Ishikawa (cell line): Measurements from ENCODE around the gene JMJD7.

Experiments
- CEBPB ChIP-seq: IDR thresholded peaks from 2 replicates; pipeline ENCODE4 v1.6.1; 2012
- CREB1 ChIP-seq: IDR thresholded peaks from 2 replicates; pipeline ENCODE4 v1.6.1; 2012; ENCODE audit warnings: low read depth
- EGR1 ChIP-seq: IDR thresholded peaks from 2 replicates; pipeline ENCODE4 v1.6.1; 2012
- EP300 ChIP-seq: IDR thresholded peaks from 2 replicates; pipeline ENCODE4 v1.6.1; 2012; ENCODE audit warnings: borderline replicate concordance
- FOXM1 ChIP-seq: IDR thresholded peaks from 2 replicates; pipeline ENCODE4 v1.6.1; 2012; ENCODE audit warnings: low read depth, borderline replicate concordance
- MAX ChIP-seq: IDR thresholded peaks from 2 replicates; pipeline ENCODE4 v1.6.1; 2012
- NFIC ChIP-seq: IDR thresholded peaks from 2 replicates; pipeline ENCODE4 v1.6.1; 2012
- RAD21 ChIP-seq: IDR thresholded peaks from 2 replicates; pipeline ENCODE4 v1.6.1; 2012; ENCODE audit warnings: low read depth
- REST ChIP-seq: IDR thresholded peaks from 2 replicates; pipeline ENCODE4 v1.6.1; 2012; ENCODE audit warnings: low read depth, mild to moderate bottlenecking
- TAF1 ChIP-seq: IDR thresholded peaks from 2 replicates; pipeline ENCODE4 v1.6.1; 2012; ENCODE audit warnings: low read depth, mild to moderate bottlenecking
- TCF12 ChIP-seq: IDR thresholded peaks from 2 replicates; pipeline ENCODE4 v1.6.1; 2012; ENCODE audit warnings: low read depth
- TEAD4 ChIP-seq: IDR thresholded peaks from 2 replicates; pipeline ENCODE4 v1.6.1; 2012
- YY1 ChIP-seq: IDR thresholded peaks from 2 replicates; pipeline ENCODE4 v1.6.1; 2012; ENCODE audit warnings: low read depth
- ZBTB7A ChIP-seq: IDR thresholded peaks from 2 replicates; pipeline ENCODE4 v1.6.1; 2012; ENCODE audit warnings: low read depth
- TF ChIP-seq, protein P1 (sequence below): IDR thresholded peaks from 2 replicates; pipeline ENCODE4 v1.6.1; 2012

The JMJD7 gene

GRCh38 chr15:41789236-41789635 lies 38.7 kb upstream of the JMJD7 start:
- no peak for TF ChIP-seq MAX
- TF ChIP-seq RAD21 = no peak
- TF ChIP-seq ZBTB7A = no peak
- no peak for TF ChIP-seq EGR1
- no peak for TF ChIP-seq TAF1
- no peak for TF ChIP-seq YY1

GRCh38 chr15:41789662-41790061 lies 38.2 kb upstream of the JMJD7 start:
- TF ChIP-seq TEAD4 = no peak
- no peak for TF ChIP-seq FOXM1
- TF ChIP-seq, protein P1, sequence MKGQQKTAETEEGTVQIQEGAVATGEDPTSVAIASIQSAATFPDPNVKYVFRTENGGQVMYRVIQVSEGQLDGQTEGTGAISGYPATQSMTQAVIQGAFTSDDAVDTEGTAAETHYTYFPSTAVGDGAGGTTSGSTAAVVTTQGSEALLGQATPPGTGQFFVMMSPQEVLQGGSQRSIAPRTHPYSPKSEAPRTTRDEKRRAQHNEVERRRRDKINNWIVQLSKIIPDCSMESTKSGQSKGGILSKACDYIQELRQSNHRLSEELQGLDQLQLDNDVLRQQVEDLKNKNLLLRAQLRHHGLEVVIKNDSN = no peak
- TF ChIP-seq RAD21 = no peak

DNA sequence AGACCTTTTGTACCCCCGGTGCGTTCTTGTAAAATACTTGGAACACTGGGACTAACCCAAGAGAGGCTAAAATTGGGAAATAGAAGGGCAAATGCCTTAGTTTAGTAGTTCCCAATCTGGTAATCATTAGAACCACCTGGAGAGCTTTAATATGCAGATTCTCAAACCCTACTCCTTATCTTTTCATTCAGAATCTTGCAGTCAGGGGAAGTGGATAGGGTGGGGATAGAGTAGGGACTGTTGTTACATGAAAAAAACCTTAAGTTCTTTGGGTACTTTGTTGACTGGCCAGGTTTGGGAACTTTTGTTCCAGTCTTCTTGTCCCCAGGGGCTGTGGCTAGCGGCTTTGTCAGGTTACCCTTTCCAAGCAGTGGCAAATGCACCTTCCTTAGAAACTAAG lies 37.7 kb upstream of the JMJD7 start:
- TF ChIP-seq MAX (no peak), ZBTB7A (no peak), FOXM1 (no peak), NFIC (no peak), TCF12 (no peak), CEBPB (no peak), REST (no peak), EP300 (no peak)

DNA sequence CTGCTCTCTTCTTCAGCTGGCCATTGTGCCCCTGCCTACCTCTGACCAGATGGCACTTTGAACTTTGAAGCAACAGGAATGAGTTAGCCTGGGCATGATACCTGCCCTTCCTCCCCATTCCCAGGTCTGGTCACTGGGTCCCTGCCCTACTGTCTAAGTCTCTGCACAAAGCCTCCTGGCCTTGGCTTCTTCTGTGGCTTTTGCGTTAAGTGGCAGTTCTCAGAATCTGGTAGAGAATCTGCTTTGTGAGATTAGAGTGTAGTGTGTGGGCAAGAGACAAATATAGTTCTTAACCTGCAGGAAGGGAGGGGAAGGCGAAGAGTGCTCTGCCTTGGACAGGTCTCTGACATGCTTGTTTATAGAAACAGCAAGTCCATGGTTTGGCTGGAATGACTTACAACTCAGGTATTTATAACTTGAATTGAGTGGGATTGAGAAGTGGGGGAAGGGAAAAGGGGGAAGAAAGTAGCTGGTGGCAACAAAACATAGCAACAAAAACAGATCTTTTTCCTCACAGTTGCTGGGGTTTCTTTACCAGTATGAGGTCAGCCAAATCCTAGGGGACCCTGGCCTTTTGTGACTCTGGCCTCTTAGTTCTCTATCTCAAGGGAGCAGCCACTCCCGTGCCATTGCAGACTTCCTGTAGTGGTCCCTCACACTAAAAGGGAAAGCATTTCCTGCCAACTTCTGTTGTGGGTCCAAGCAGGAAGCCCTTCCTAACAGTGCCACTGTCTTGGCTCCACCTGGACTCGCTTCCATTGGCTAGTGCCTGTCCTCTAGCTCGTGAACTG lies 36.9 kb upstream of the JMJD7 start:
- TF ChIP-seq MAX (no peak), EP300 (no peak), ZBTB7A (no peak), CREB1 (no peak), RAD21 (no peak), EGR1 (no peak), REST (no peak), CEBPB (no peak), NFIC (no peak), YY1 (no peak), FOXM1 (no peak), TCF12 (no peak), TAF1 (no peak), TEAD4 (no peak)
- TF ChIP-seq, protein P1 = no peak

GRCh38 chr15:41791547-41791937 lies 36.4 kb upstream of the JMJD7 start:
- TF ChIP-seq NFIC (no peak), REST (no peak), TAF1 (no peak), YY1 (no peak), MAX (no peak), TEAD4 (no peak), RAD21 (no peak), EGR1 (no peak), ZBTB7A (no peak), EP300 (no peak), TCF12 (no peak), CEBPB (no peak), FOXM1 (no peak), CREB1 (no peak)
- TF ChIP-seq, protein P1 = no peak
